Measurements from ENCODE around the gene RNF212.

Gene RNF212

DNA sequence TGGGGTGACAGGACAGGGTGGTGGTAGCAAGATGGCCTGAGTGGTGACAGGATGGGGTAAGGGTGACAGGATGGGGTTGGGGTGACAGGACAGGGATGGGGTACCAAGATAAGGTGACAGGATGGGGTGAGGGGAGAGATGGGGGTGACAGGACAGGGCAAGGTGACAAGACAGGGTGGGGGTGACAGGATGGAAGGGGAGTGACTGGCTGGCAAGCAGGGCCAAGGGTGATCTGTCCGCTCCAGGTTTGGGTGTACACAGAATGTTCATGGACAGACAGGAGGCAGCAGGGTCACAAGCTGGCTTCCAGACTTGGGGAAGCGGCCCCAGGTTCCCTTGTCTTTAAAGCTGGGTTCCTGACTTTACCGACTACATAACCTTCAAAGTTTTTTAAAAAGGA is 23.3 kb downstream of the RNF212 start:
- no peak for DNase-seq

DNA sequence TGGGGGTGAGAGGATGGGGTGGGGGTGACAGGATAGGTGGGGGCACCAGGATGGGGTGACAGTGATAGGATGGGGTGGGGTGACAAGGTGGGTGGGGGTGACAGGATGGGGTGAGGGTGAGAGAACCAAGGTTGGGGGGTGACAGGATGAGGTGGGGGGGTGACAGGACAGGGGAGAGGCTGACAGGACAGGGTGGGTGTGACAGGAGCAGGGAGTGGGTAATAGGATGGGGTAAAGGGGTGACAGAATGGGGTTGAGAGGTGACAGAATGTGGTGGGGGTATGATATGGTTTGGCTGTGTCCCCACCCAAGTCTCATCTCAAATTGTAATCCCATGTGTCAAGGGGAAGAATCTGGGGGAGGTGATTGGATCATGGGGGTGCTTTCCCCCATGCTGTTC is 26.0 kb downstream of the RNF212 start:
- DNase-seq, result no peak

DNA sequence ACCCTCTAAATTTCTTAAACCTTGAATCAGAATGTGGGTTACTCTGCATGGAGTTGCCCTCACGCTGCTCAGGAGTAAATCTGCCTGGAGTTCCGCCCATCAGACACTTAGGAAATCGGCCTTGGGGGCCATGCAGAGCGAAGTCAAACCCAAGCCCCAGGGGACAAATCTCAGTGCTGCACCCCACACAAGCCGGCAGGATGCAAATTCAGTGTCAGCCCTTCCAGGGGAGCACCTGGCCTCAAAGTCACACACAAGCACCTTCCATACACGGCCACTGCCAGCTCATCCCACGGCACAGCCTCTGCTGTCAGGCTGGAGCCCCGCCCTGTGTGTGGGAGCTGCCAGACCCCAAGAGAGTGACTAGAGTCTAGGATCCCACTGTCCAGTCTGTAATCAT is 27.4 kb downstream of the RNF212 start:
- DNase-seq, result no peak

DNA sequence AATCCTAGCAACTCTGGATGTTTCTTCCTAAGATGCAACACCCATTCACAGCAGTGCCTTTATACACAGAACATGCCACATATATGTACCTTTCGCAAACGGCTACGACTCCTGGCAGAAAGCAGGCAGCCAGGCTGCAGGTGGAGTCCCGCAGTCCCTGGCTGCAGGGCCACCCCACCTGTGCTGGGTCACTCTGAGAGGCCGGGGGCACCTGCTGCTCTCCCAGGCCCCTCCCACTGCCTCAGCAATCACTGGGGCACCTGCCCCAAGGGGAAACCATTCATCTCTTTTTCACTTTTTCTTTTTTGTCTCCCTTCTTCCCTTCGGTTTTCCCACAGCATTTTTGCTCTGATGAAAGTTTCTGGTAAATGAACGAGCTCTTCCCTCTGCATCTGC is 28.0 kb downstream of the RNF212 start:
- no peak for DNase-seq

DNA sequence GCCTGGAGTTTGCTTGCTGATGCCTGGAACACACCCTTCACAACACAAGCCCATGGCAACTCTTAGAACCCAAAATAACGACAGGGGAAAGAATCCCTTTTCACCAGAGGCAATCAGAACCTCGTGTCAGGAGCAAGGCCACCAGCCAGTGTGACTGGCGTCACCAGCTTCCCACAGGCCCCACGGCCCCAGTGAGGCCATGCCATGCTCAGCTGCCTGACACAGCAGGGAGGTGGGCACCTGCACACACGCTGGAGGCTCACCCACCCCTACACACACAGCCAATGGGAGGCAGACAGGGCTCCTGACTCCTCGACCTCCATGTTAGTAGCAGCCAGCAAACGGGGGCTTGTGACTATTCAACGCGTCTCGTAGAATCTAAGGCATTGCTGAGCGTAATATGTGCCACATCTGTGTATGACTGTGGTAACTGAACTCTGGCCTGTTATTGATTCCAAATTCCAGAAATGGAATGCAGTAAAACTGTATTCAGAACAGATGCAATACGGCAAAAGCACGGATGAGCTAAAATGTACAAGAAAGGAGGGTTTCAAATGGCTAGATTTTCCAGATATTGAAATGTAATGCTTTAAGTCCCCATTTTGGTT is 28.5 kb downstream of the RNF212 start:
- no peak for DNase-seq

DNA sequence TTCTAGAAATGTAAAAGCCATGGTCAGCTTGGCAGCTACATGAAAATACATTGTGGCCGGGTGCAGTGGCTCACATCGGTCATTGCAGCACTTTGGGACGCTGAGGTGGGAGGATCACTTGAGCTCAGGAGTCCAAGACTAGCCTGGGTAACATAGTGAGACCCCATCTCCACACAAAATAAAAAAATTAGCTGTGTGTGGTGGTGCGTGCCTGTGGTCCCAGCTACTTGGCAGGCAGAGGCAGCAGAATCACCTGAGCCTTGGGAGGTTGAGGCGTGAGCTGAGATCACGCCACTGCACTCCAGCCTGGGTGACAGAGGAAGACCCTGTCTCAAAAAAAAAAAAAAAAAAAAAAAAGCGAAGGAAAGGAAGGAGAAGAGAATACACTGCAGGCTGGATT is 29.0 kb downstream of the RNF212 start:
- no peak for DNase-seq

DNA sequence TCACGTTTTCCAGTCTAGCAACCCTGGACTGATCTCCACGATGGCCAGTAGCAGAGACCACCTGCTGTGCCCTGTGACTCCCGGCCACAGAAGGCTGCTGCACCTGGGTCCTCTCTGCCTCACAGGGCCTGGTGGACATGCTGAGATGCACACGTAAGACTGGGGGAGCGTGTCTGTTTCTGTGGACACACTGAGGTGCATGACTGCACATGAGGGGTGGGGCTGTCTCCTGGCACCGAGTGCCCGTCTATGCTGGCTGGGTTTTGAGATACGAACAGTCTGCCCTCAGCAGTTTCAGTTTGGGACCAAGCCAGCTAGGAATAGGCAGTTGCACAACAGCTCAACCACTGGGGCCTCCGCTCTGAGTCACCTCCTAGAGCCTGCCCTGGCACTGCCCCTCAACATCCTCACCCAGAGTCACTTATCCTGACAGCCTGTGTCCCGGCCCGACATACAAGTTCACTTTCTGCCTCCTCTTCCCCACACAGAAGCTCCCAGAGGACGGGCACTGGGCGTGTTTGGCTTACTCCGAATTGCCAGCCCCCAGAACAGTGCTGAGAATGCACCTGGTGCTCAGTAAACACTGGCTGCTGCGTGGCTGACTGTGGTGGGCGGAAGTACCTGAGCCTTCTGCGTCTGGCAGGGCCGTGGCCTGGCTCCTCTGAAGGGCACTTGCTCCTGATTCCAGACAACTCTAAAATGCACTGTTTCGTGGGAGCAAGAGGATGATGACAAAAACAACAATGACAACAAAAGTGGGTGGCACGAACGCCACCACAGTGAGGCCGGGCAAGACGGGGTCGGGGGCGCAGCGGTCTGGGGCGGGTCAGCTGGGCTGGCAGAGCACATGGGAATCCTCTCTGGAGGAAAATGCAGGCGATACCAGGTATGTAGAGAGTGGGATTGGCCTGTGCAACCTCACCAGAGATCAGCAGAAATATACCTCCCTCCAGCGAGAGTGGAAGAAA is 30.9 kb downstream of the RNF212 start:
- DNase-seq, result peak in 1 of 2 experiments; percentile 40

DNA sequence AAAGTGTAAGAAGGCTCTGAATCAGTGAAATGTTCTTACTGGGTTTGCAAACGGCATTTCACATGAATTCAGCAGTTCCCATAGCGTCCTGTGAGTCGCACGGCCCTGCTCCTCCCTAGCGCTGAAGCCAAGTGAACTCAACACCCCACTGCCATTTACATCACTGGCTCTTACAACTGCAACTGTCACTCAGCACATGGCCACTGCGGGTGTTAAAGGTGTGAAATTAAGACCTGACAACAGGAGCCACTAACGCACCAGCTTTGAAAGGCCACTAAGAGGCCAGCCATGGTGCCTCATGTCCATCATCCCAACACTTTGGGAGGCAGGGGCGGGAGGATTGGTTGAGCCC is 31.7 kb downstream of the RNF212 start:
- no peak for DNase-seq

DNA sequence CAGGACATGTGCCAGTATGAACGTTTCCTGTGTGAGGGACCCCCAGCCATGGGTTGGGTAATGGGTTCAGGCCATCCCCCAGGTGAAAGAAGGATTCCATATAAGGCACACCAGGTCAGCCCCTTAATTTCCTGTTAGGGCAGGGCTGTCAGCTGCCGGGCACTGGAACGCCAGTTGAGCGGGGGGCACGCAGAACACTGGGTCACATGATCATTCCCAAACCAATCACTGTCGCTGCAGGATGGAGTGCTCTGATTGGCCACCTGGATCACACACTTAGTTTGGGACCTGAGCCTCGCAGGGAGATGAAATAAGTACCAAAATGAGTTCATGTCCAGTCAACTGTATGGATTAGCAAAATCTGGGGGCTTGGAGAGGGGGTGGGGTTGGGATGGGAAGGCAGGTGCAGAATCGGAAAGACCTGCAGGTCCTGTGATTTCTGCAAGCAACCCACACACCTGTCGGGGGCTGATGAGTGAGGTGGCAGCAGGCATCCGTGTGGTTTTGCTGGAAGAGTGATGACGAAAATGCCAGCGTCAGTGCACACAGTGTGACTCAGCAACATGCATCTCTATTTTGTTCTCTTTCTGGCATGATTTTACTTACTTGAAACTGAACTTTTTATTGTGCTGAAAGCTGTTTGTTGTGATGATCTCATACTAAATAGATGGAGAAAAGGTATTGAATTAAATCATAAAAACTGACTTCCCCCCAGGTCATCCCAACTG is 32.2 kb downstream of the RNF212 start:
- no peak for DNase-seq

DNA sequence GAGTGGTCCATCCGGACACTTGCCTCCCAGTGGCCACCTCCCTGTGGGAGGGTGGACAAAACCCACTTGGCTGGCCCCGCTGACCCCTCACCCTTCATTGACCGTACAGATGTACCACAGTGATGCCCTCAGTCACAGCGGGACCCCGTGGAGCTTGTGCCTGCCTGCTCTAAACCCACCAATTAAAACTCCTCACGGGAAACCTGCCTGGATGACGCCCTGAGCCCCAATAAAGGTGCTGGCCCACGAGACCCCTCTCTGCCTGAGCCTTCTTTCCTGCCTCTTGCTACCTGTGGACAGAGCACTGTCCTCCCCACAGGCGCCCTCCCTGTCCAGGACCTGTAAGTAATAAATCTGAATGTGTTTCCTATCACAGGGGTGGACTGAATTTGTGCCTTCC is 32.9 kb downstream of the RNF212 start:
- no peak for DNase-seq

DNA sequence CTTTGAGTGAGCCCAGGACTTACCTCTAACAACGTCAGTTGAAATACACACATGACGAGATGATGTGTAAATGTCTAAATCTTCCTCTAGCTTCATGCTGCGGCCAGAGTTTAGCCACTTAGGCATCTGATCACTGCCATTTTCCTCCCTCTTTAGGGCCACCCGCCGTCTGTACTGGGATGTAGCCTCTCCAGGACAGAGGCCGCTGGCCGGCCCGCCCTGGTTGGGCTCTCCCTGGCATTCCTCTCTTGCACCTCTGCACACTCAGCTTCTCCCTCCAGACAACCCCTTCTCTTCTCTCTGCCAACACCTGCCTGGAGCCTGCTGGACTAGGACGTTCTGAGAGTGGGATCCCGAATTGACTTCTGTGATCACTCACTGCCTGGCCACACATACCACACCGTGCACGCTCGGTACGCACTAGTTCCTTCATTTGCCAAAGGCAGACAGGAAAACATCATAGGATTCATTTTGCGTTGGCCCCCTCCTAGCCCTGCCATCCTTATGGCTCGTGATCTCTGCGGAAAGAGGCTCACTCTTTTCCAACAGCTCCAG is 33.6 kb downstream of the RNF212 start:
- no peak for DNase-seq

DNA sequence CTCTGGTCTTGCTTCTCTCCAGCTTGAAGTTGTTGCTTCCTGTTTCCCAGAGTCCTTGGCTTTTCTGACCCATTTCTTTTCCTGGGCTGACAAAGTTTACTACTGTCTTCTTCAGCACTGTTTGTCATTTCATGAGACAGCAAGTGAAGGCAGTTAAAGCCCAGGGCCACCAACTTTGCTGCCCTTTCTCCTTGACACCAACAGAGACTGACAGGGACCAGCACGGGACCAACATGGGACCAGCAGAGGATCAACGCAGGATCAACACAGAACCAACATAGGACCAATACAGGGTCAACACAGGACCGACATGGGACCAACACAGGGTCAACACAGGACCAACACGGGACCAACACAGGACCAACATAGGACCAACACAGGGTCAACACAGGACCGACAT is 34.9 kb downstream of the RNF212 start:
- DNase-seq, result no peak

DNA sequence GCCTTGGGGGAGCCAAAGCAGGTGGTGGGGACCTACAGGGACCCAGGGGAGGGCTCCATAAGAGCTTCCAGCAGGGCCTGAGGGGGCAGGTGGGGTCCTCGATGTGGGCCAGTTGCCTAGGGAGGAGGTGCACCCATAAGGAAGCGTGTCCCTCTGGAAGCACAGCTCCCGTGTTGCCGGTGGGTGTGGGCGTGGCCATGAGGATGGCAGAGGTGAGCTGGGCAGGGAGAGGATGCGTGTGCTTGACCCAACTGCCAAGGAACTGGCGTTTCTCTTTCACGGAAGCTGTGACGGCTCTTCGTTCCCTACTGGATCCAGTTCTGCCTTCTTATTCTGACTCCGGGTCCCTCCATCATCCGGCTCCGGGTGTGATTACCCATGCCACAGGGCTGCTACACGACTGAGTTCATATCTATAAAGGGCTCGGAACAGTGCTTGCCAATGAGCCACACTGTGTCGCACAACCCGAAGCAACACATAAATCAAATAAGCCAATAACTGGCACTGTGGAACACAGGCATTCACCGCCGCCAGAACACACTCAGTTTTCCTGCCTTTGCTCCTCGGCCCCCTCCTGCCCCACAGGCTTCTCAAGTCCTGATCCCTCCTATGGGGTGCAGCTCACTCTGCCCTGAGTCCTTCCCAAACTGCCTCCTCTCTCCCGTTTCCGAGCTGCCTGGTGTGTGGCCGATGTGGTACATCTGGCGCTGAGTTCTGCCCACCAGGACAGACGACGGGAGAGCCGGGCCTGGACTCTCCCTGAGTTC is 35.5 kb downstream of the RNF212 start:
- DNase-seq, result no peak

DNA sequence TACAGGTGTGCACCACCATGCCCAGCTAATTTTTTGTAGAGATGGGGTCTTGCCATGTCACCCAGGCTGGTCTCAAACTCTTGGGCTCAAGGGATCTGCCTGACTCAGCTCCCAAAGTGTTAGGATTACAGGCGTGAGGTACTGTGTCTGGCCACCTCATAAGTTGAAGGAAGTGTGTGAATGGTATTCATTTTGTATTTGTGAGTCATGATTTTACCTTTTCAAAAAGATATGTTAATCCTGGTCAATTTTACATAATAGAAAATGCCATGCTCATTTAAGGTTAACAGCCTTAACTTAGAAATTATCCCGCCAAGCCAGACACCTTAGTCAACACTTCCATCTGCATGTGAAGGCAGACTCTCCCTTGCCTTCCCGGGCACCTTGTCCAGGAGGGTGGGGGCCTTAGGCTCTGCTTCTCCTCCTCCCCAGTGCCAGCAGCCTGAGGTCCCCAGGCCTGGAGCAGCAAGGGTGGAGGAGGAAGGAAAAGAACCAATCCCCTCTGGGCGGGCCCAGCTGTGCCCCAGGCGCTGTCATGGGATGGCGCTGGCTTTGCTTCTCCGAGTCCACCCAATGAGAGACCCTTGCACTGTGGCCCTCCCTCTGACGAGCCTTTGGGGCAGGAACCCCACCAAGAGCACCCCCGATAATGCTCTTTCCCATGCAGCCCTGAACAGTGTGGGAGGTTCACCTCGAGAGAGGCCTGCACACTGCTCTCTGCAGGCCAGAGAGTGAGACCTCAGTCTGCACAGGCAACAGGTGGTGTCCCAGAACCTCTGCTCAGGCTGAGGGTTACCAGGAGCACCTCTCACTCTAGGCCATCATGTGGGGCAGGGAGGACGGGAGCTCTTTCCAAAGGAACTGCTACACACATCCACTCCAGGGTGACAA is 37.3 kb downstream of the RNF212 start:
- DNase-seq, result no peak

DNA sequence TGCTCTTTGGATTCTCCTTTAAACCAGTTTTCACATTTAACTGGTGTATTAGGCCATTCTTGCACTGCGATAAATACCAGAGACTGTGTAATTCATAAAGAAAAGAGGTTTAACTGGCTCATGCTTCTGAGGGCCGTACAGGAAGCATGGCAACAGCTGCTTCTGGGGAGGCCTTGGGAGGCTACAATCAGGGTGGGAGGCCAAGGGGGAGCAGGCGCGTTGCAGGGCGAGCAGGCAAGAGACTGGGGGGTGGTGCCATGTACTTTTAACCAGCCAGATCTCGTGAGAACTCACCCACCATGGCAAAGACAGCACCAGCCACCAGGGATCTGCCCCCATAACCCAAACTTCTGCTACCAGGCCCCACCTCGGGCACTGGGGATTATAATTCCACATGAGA is 38.1 kb downstream of the RNF212 start:
- no peak for DNase-seq

DNA sequence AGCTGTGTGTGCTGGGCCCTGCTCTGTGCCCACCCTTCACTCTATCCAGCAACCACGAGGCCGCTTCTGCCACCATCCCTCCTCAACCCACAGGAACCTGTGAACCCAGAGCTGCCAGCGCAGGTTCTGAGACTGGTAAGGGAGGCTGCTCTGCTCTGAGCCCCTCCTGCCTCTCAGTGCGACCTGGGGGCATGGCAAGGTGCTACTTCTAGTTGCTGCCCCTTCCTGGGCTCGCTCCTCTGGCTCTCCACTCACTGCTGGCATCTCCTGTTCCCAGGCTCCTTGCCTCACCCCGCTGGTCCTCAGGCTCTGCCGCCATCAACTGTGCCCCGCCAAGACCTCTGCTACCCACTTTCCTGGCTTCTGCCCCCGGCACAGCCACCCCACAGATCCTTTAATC is 39.3 kb downstream of the RNF212 start:
- DNase-seq, result no peak

DNA sequence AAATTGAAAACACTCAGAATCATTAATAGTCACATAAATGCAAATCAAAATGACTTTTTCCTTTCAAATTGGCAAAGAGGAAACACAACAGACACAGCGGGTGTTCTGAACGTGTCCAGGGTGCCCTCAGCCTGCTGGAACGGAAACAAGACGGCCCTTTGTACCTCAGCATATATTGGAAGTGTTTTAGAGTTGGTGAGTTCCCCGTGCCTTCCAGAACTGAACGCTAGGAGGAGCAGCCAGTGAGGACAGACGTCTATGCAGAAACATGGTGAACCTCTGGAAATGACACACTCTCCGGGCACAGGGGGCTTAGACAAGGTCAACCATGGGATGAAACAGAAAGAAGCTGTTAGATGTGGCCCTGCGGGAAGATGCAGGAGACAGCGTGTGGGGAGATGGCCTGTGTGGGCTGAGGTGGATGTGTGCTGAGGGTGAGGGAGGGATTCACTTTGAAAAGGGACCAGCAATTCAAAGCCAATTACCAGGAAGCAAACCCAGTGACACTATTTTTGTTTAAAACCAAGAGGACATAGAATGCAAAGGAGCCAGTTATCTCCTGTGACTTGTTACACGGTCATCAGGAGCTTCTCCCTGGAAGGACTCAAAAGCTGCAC is 40.4 kb downstream of the RNF212 start:
- DNase-seq, result peak; percentile 25 to 65

DNA sequence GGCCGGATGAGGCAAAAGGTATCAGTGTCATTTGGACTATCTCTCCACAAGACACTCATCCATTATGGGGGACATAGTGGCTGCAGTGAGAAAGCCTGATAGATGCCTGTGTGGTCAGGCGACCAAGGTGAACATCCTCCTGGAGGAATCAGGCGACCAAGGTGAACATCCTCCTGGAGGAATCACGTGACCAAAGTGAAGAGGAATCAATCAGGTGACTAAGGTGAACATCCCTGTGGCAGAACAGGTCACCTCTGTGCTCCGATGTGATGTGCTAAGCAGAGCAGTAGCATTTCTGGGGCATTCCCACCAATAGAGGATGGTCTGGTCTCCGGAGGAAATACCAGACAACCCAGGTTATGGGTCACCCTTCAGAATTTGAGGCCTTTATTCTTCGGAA is 44.0 kb downstream of the RNF212 start:
- no peak for DNase-seq

DNA sequence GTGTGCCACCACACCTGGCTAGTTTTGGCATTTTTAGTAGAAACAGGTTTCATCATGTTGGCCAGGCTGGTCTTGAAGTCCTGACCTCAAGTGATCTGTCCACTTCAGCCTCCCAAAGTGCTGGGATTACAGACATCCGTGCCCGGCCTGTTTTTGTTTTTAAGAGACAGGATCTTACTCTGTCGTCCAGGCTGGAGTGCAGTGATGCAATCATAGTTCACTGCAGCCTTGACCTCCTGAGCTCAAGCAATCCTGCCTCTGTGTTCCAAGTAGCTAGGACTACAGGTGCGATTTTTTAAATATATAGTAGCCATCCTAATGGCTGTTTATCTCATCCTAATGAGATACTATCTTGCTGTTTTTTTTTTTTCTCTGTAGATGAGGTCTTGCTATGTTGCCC is 47.6 kb downstream of the RNF212 start:
- DNase-seq, result no peak

DNA sequence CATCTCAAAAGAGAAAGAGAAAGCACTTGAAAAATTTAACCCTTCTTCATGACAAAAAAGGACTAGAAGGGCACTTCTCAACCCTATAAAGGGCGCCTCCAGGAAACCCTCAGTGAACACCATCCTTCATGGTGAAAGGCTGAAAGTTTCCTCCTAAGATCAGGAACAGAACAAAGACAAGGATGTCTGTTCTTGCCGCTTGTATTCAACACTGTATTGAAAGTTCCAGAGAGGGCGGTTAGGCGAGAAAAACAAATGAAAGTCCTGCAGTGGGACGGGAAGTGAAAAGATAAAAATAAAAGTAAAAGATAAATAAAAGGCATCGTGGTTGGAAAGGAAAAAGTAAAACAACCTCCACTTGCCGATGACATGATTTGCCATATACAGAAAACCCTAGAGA is 50.9 kb downstream of the RNF212 start:
- no peak for DNase-seq

DNA sequence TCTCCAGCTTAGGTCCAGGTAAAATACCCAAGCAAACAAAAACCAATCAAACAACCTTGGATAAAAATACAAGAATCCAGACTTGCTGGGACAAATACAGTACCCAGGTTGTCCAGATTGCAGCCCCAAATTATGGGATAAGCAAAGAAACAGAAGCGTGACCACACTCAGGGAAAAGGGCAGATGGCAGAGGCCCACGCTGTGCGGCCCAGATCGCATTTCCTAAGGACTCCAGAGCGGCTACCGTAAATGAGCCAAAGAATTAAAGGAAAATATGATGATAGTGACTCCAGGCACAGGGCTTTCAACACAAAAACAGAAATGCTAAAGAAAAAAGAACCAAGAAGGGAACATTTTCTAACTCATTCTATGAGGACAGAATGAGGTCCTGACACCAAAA is 51.6 kb downstream of the RNF212 start:
- no peak for DNase-seq
